Left ventricle myocardium superior (tissue), 1 donor: Measurements from ENCODE around the gene PITHD1. TPM values are rescaled to one million over a fixed set of nuclear protein-coding genes. Genes with fewer than 3 reads are reported as not detected.
"Not testable (repeated sequence)": the region's sequence is repeated elsewhere in the genome, so short reads cannot be mapped to it uniquely, and the experiment has no call there.

Experiments used
- ATAC-seq: fragments of 200-7000 bp; cut with Tn5 transposase; one replicate; pipeline ENCODE4 v1.9.1; 2020; ENCODE audit warnings: mild to moderate bottlenecking, moderate library complexity
- DNase-seq: peaks from one replicate; pipeline ENCODE4 v3.0.0-alpha.2; 2020
- intact Hi-C: fragments of 100-400 bp; cut with micrococcal nuclease; formaldehyde crosslinking; loops from one replicate; pipeline ENCODE4 v1.11.0; 2022
- long read RNA-seq: library from polyadenylated mRNA; unstranded; transcript quantifications from one replicate; pipeline ENCODE4 v2.0.0, GENCODE V29; 2021
- total RNA-seq: library from RNA; stranded (reverse); fragmentation: NEBNext Ultra II Directional; extraction: Animal tissue kit (Norgen Biotek cat#: 25700); gene quantifications from one replicate; pipeline ENCODE4 v1.2.1, GENCODE V29; 2021
- donor health status: DM: no; HTN: yes; CAD: no; lungs with severe emphysema.

Gene PITHD1, protein sequence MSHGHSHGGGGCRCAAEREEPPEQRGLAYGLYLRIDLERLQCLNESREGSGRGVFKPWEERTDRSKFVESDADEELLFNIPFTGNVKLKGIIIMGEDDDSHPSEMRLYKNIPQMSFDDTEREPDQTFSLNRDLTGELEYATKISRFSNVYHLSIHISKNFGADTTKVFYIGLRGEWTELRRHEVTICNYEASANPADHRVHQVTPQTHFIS
- 44.7 TPM for total RNA-seq
- long read RNA-seq, transcript PITHD1-201 (6 exons, 1,603 nt), result major isoform, 60 of 71 reads
- long read RNA-seq, partial matches to known transcripts, result 10 of 71 reads
- long read RNA-seq, other reads (novel, unspliced or antisense), result 1 of 71 reads

DNA sequence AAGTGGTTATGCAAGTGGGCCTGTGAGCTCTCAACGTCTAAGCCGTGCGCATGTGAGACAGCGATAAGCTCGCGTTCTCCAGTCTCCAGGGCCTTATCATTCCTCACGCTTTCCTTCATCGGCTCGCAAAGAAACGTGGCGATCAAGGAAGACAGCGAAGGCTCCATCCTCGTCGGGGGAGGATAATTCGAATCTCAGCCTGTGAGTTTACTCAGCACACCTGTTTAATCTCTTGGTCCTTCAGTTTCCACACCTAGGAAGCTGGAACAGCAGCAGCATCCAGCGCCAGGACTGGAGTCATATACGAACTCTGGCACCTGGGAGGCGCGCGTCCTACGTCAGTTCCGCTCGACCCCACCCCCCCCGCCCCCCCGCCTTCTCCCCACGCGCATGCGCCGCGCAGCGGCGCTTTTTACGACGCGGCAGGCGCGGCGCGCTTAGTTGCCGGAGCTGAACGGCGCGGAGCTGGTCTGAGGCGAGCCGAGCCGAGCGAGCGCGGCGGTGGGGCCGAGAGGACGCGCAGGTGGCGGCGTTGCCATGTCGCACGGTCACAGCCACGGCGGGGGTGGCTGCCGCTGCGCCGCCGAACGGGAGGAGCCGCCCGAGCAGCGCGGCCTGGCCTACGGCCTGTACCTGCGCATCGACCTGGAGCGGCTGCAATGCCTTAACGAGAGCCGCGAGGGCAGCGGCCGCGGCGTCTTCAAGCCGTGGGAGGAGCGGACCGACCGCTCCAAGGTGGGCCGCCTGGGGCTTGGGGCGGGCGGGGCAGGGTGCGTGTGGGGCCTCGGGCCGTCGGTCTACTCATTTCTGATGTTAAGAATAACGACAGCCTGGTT is at the start of gene PITHD1:
TSS of gene PITHD1 (plus strand) at position 440 of the 836 bp plus-strand sequence. CDS start at position 538, 98 bp downstream.
- intact Hi-C loops, result no loop called here

DNA sequence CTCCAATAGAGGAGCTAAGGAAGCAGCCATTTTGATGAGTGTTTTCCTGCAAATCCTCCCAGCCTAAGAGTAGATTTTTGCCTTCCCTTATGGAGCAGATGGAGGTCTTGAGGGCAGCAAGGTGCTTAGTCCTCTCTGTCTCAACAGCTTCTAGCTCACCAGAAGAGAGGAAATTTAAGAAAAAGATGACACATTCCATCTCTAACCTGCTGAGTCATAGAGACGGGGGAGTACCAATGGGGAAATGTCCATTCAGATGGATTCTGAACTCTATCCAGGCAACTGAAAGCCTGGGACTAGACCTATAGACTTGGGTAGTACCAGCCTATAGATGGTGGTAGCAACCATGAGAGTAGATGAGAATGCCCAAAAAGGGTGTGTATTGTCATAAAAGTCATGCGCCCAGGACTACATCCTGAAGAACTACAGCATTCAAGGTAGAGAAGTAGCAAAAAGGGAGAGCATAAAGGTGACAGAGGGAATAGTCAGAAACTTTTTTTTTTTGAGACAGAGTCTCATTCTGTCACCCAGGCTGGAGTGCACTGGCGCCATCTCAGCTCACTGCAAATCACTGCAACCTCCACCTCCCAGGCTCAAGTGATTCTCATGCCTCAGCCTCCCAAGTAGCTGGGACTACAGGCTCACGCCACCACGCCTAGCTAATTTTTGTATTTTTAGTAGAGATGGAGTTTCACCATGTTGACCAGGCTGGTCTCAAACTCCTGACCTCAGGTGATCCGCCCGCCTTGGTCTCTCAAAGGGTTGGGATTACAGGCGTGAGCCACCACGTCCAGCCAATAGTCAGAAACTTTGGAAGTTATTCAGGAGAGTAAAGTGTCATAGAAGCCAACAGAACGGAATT is 45.6 kb upstream of the PITHD1 start:
- intact Hi-C loops, result no loop called here
- DNase-seq (no peak), ATAC-seq (no peak)

More for the DNA sequence above, at the start of gene PITHD1:
- peak; percentile 87 for ATAC-seq
- peak; percentile 89 for DNase-seq

DNA sequence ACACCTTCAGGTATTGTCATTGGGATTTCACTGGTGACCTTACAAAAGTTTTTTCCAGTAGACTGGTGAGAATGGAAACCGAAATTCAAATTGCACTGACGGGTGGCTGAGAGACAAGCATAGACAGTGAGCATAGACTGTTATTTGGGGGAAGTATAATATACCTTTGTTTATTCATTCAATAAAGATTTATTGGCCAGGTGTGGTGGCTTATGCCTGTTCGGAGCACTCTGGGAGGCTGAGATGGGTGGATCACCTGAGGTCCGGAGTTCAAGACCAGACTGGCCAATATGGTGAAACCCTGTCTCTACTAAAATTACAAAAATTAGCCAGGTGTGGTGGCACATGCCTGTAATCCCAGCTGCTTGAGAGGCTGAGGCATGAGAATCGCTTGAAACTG is 44.9 kb upstream of the PITHD1 start:
- intact Hi-C loops, ATAC-seq, DNase-seq: not testable (repeated sequence)

DNA sequence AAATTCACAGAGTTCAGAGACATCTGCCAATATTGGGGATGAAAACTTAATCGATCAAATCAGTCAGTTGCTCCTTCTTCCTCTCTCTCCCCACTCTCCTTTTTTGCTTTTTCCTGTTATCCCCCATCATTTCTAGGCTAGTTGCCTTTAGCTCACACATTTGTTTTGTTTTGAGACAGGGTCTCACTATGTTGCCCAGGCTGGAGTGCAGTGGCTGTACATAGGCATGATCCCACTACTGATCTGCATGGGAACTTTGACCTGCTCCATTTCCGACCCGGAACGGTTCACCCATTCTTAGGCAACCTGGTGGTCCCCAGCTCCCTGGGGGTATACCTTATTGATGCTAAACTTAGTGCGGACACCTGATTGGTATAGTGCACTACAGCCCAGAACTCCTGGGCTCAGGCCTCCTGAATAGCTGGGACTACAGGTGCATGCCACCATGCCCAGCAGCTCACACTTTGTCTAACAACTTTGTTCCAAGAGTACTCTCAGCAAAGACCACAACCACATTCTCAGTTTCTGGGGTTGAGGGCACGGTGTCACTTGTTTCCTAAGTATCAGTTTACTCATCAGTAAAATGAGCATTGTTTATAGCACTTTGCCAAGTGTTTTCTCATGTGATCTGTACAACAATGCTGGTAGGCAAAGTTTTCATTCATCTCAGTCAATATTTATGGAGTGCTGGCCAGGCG is 41.6 kb upstream of the PITHD1 start:
- ATAC-seq (no peak), DNase-seq (no peak)
- intact Hi-C loops, result no loop called here

DNA sequence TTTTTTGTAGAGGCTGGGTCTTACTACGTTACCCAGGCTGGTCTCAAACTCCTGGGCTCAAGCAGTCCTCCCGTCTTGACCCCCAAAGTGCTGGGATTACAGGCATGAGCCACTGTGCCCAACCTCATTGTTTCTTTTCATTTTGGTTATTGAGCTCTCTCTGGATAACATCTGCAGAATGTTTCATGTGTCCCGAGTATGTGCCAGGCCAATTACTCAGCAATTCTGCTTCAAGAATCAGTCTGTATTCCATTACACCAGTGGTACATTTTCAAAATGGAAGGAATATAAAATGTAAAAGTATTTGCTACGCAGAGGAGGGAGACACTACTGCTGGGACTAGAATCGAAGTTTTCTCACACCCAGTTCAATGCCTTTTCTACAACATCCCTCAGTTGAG is 36.6 kb upstream of the PITHD1 start:
- no peak for DNase-seq
- intact Hi-C loops, result no loop called here
- no peak for ATAC-seq

DNA sequence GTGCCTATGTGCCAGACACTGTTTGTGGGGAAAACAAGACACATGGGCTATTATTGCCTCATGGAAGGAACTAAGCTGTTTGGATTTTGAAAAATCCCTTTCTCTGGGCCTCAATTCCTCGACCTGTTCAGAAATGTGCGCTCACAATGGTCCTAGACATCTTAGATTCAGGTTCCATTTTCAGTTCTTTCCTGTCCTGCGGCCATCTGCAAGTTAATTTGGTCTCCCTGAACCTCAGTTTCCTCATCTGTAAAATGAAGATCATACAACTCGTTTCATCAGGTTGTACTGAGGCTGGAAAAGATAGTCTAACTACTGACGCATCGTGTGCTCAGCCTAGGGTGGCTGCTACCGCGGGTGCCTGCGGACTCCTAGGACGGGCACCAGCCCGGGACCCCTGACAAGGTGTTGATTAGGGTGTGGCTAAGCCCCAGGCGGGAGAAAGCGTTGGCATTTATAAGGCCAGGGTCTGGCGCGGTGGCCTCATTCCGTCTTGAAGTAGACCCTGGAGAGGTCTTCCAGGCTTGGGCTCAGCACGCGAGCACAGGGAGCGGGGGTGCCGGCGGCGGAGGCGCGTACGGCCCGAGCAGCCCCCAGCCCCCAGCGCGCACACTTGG is 35.4 kb upstream of the PITHD1 start:
- intact Hi-C loops, result no loop called here
- DNase-seq, result no peak

DNA sequence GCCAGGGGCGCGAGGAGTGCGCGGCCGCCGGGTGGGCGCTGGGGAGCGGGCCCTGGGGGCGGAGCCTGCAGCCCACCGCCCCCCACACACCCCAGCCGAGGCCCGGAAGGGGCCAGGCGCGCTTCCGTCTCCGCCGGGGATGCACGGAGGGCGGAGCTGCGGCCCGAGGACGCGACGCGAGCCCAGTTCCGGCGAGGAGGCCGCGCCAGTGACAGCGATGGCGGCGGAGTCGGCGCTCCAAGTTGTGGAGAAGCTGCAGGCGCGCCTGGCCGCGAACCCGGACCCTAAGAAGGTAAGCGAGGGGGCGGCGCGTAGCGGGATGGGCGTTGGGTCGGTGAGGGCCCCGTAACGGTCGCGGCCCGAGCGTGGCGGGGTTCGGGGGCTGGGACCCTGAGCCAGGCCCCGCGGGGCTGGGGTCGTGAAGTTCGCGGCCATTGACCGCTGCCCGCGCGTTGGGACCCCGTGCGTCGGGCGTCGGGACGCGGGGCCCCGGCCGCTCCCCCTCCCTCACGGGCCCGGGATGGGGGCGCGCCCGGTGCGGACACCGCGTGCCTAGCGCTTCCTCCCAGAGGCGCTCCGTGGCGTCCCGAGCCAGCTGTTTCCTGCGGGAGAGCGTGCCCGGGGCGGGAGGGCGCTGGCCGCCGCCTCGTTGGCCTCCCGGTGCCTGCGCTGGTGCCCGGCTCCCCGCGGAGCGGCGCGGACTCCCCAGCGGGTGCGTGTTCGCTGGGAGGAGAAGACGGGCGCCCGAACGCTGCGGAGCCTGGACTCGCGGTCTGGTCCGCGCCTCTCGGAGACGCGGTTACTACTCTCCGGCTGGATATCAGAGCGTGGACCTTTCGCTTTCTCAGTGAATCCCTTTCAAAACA is 34.7 kb upstream of the PITHD1 start, which contains the start of gene ELOA:
TSS of gene ELOA (plus strand) at position 185 of the 866 bp plus-strand sequence. CDS start at position 218, 33 bp downstream.
- ATAC-seq (peak; percentile 96), DNase-seq (peak; percentile 88)
- intact Hi-C loops, result no loop called here

More for the DNA sequence above, 35.4 kb upstream of the PITHD1 start:
- peak; percentile 21 for ATAC-seq

DNA sequence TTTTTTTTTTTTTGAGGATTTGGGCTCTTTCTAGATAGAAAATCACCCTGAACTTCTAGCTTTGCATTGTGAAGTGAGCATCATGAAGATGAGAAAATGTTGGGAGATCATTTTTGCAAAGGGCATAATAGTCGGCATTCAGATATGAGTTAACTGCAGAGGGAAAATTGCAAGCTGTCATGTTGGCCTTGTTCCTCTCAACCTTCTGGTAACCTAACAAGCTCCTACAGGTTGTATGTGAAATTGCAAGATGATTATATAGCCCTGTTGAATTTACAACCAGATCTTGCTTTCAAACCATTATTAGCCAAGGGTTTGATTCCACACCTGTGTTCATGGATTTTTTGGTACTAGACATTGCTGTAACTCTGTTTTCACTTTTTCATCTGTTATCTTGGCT is 32.7 kb upstream of the PITHD1 start:
- ATAC-seq, result no peak
- no peak for DNase-seq
- intact Hi-C loops, result loop anchor here (5.0 kb wide), 1 partner anchor 198 kb away; no protein-coding TSS in a partner anchor

DNA sequence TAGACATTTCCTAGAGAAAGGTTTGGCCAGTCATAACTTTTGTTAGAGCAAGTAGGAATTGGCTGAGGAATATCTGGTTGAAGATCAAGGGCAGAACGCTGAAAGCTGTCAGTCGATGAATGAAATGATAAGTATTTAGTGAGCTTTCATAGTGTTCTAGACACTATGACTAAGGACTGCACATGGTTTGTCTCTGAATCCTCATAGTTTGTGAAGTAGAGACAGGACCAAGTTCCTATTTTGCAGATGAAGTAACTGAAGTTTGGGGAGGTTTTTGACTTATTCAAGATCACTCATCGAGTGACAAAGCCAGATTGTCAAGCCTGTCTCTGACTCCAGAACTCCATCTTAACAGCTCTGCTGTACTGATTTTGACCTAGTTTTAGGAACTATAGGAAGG is 30.2 kb upstream of the PITHD1 start:
- ATAC-seq, result no peak
- intact Hi-C loops, result loop anchor here (5.0 kb wide), 1 partner anchor 201 kb away; no protein-coding TSS in a partner anchor
- no peak for DNase-seq

DNA sequence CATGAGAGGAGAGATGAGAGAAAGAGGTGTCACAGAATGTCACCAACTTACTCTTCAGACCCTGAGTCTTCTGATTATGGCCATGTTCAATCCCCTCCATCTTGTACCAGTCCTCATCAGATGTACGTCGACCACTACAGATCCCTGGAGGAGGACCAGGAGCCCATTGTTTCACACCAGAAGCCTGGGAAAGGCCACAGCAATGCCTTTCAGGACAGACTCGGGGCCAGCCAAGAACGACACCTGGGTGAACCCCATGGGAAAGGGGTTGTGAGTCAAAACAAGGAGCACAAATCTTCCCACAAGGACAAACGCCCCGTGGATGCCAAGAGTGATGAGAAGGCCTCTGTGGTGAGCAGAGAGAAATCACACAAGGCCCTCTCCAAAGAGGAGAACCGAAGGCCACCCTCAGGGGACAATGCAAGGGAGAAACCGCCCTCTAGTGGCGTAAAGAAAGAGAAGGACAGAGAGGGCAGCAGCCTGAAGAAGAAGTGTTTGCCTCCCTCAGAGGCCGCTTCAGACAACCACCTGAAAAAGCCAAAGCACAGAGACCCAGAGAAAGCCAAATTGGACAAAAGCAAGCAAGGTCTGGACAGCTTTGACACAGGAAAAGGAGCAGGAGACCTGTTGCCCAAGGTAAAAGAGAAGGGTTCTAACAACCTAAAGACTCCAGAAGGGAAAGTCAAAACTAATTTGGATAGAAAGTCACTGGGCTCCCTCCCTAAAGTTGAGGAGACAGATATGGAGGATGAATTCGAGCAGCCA is 27.0 kb upstream of the PITHD1 start:
- ATAC-seq (peak; percentile 59), DNase-seq (no peak)
- intact Hi-C loops, result no loop called here

DNA sequence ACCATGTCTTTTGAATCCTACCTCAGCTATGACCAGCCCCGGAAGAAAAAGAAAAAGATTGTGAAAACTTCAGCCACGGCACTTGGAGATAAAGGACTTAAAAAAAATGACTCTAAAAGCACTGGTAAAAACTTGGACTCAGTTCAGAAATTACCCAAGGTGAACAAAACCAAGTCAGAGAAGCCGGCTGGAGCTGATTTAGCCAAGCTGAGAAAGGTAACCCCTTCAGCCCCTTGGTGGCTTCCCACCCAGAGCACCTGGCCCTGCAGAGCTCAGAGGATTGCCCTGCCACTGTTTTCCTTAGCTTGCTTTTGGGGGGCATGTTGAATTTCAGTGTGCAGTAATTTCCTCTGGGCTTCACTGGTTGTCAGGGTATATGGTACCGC is 26.4 kb upstream of the PITHD1 start:
- ATAC-seq, result no peak
- intact Hi-C loops, result no loop called here
- DNase-seq, result no peak

DNA sequence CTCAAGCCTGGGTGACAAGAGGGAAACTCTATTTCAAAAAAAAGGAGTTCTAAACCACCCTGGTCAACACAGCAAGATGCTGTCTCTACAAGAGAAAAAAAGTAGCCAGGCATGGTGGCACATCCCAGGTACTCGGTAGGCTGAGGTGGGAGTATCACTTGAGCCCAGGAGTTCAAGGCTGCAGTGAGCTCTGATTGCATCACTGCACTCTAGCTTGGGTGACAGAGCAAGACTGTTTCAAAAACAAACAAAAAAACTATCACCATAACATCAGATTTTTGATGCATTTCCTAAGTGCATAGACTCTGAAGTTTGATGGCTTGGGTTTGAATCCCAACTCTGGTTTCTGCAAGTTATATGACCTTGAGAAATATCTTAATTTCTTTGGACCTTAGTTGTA is 25.3 kb upstream of the PITHD1 start:
- DNase-seq (no peak), ATAC-seq (no peak)
- intact Hi-C loops, result no loop called here

DNA sequence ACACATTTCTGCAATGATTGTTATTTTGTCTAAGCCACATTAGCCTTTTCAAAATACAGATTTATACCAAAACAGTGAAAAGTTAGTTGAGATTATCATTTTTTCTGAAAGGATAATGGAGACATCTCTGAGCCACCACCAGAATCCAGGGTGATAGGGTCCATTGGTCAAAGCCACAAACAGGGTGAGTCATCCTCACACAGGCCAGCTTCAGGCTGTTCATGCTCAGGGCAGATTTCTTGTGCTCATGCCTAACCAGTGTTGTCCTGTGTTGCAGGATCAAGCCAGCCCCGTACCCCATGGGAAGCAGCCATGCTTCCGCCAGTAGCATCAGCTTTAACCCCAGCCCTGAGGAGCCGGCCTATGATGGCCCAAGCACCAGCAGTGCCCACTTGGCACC is 21.5 kb upstream of the PITHD1 start:
- ATAC-seq, result no peak
- DNase-seq, result no peak
- intact Hi-C loops, result no loop called here

DNA sequence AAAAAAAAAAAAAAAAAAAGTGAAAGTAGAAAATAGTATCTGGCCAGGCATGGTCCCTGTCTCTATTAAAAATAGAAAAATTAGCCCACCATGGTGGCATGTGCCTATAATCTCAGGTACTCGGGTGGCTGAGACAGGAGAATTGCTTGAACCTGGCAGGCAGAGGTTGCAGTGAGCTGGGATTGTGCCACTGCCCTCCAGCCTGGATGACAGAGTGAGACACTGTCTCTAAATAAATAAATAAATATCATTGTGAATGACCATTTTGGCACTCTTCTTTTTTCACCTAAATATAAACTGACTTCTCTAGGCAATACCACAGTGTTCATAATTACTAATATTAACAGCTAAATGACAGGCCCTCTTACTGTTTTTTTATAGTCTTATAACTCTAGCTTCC is 20.4 kb upstream of the PITHD1 start:
- DNase-seq, result no peak
- intact Hi-C loops, result no loop called here

DNA sequence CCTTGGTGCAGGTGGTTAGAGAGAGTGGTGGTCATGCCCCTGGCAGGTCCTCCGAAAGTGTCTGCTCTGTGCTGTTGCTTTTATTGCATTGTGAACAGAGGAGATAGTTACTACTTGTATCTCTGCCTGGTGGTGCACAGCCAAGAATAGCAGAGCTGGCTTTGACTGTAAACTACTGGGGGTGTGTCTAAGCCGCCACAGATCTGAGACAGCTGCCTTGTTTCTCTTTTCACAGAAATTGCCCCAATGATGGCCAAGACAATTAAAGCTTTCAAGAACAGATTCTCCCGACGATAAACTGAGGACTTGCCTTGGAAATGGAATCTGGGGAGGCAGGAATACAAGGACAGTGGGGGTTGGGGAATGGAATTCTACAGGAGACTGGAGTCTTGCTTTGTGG is 18.9 kb upstream of the PITHD1 start:
- ATAC-seq (peak; percentile 78), DNase-seq (peak; percentile 39)
- intact Hi-C loops, result no loop called here

More for the DNA sequence above, 20.4 kb upstream of the PITHD1 start:
- no peak for ATAC-seq

DNA sequence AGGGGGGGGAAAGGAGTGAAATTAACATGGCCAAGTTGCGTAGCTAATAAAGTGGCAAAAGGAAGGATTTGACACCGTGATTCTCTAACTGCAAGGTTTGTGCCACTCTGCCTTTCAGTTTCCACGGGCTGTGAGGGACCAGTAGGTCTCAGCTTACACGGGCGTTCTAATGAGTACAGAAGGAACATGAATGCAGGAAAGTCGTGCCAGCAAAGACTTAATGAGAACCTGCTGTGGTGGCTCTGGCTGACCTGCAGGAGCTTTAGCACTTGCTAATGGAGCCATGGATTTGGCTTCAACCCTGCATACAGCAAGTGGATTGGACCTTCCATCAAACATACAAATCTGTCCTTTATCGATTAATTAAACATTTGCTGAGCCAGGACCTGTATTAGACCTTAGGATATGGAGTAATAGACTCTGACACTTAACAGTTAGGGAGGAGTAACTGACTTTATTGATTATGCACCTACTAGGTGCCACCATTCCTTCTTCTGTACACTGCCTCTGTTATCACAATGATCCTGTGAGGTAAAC is 15.1 kb upstream of the PITHD1 start:
- DNase-seq (no peak), ATAC-seq (peak; percentile 34)
- intact Hi-C loops, result no loop called here
